Measurements from ENCODE around the gene ZNF385D. TPM values are rescaled to one million over a fixed set of nuclear protein-coding genes. Genes with fewer than 3 reads are reported as not detected.
"Not testable (repeated sequence)": the region's sequence is repeated elsewhere in the genome, so short reads cannot be mapped to it uniquely, and the experiment has no call there.

ZNF385D gene
- total and polyA plus RNA-seq, 3 experiments from 2014 or later: not detected

DNA sequence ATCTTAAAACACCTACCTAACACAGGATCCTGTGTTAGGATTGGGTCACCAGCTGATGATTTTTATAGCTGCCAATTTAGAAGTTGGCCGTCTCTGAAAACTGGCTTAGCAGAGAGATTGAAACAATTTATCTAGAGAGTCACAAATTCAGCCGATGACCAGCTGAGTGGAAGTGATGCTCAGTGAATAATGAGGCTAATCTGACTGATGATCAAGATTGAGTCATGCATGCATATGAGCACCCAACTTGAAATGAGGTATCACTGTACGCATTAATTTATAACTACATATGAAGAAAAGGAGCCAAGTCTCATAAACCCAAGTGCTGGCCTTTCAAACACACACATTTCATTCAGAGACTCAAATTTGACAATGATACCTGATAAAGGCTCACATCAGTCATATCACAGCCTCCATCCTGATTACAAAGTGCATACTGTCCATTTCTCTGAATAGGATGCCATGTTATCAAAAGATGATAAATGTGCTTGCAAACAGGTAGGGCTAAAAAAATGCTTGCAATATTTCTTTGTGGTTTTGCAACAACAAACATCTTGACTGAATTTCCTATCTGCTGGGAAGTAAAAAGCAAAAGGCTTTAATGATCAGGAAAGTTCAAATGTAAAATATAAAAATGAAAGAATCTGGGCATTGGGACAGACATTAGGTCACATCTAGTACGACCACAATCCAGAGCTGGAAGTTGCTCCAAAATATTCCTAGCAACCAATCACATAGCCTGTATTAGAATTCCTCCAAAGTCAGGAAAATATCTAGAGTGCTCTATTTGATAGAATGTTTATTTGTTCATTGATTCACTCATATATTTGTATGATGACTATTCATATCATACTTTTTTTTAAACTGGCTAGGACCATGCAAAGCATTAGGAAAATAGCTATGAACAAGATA, 264.7 kb downstream of the ZNF385D start:
- H3K36me3 ChIP-seq (ENCODE audit: insufficient read depth, low read length); H3K4me1 ChIP-seq (ENCODE audit: insufficient read depth, low read length); H3K9me3 ChIP-seq (ENCODE audit: low read length); H3K27me3 ChIP-seq (ENCODE audit: insufficient read depth, low read length, poor library complexity, severe bottlenecking); H3K27ac ChIP-seq (ENCODE audit: low read depth, low read length); H3K27ac Mint-ChIP-seq; H3K36me3 Mint-ChIP-seq; DNase-seq; POLR2A ChIA-PET; CTCF ChIA-PET; H3K27me3 Mint-ChIP-seq; H3K4me1 Mint-ChIP-seq; H3K4me3 ChIP-seq (ENCODE audit: low read length); H3K4me3 Mint-ChIP-seq: not testable (repeated sequence)
- peaks cover 2 to 13% (median 8%) of the 10 kb centered on the region in 5 donors for H3K9me3 Mint-ChIP-seq

DNA sequence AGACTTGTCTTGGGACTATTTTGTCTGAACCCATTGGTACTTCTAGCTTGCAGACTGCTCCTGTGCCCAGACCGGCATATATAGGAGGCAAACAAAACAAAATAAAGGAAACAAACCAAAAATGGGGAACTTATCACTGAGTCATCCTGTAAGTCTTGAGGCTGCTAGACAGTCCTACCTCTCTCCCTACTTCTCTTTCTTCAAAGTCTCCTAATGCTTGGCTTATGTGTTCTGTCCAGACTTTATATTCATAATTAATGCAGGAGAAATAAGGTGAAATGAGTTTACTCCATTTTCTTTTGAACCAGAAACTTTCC, 266.2 kb downstream of the ZNF385D start:
- POLR2A ChIA-PET: no interaction called here
- Histone ChIP-seq H3K4me3 (ENCODE audit: low read length) (no peak overlapping the region), H3K4me1 (ENCODE audit: insufficient read depth, low read length) (no peaks in the 10 kb centered on the region), H3K36me3 (ENCODE audit: insufficient read depth, low read length) (no peaks in the 10 kb centered on the region), H3K27me3 (ENCODE audit: insufficient read depth, low read length, poor library complexity, severe bottlenecking) (no peaks in the 10 kb centered on the region), H3K9me3 (ENCODE audit: low read length) (no peaks in the 10 kb centered on the region), H3K27ac (ENCODE audit: low read depth, low read length) (no peak overlapping the region)
- Mint-ChIP-seq H3K9me3 (peaks cover 0 to 11% (median 8%) of the 10 kb centered on the region in 5 donors), H3K27ac (no peak overlapping the region), H3K27me3 (no peaks in the 10 kb centered on the region), H3K4me1 (no peaks in the 10 kb centered on the region), H3K4me3 (no peak overlapping the region), H3K36me3 (no peaks in the 10 kb centered on the region)
- CTCF ChIA-PET: no interaction called here
- DNase-seq: no peak

DNA sequence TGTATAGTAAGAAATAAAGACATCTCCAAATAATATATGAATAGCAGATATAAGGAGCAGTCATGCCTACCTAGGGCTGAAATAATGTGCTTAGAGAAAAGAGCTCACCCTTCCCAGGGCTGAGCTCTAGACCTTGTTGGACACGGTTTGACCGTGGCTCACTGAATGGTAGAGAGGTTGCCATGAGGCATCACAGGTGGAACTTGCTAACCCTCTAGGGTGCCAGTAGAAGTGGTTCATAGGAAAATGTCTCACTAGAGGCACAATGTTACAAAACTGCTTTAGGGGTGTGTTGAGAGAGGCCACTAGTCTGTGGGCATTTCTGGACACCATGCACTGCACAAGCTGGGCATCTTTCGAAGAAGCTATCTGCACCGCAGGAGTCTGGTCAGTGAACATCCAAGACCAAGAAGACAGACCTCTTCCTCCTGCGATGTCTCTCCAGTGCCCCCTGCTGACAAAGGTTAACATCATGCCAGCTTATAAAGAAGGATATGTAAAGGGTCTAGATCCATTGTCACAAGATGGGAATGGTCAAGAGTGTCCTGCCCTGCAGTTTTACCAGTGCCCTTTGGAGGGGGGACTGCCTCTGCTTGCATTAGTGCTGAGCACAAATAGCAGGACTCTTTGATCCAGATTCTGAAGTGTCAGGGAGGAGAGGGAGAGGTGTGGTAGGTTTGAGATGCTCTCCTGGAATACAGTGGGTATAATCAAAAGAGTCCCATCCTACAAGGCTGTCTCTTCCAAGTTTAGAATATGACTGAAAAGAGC, 266.8 kb downstream of the ZNF385D start:
- Histone ChIP-seq H3K4me1 (ENCODE audit: insufficient read depth, low read length) (no peaks in the 10 kb centered on the region), H3K27me3 (ENCODE audit: insufficient read depth, low read length, poor library complexity, severe bottlenecking) (no peaks in the 10 kb centered on the region), H3K27ac (ENCODE audit: low read depth, low read length) (no peak overlapping the region), H3K4me3 (ENCODE audit: low read length) (no peak overlapping the region), H3K9me3 (ENCODE audit: low read length) (no peaks in the 10 kb centered on the region), H3K36me3 (ENCODE audit: insufficient read depth, low read length) (no peaks in the 10 kb centered on the region)
- Mint-ChIP-seq H3K27me3 (no peaks in the 10 kb centered on the region), H3K36me3 (no peaks in the 10 kb centered on the region), H3K9me3 (peaks cover 0 to 10% (median 7%) of the 10 kb centered on the region in 5 donors), H3K27ac (no peak overlapping the region), H3K4me3 (no peak overlapping the region), H3K4me1 (no peaks in the 10 kb centered on the region)
- no peak for DNase-seq
- ChIA-PET CTCF (no interaction called here), POLR2A (no interaction called here)

DNA sequence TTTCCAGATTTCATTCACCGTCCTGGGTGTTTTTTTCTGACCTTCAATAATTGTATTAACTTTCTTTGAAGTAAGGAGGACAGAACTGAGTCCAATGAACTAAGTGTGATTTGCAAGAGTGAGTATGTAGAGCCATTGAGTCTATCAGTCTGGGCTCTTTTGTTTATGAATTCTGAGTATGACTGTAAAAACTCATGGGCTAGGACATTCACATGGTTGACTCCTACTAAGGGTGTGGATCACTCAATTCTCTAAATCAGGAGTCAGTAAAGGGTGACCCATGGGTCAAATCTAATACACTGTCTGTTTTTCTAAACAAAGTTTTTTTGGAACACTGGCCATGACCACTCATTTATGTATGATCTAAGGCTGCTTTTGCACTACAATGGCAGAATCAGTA, 269.0 kb downstream of the ZNF385D start:
- Mint-ChIP-seq H3K36me3 (no peaks in the 10 kb centered on the region), H3K27ac (no peak overlapping the region), H3K27me3 (no peaks in the 10 kb centered on the region), H3K4me3 (no peak overlapping the region), H3K9me3 (peaks cover 2 to 7% (median 4%) of the 10 kb centered on the region in 5 donors), H3K4me1 (no peaks in the 10 kb centered on the region)
- ChIA-PET POLR2A (no interaction called here), CTCF (no interaction called here)
- Histone ChIP-seq H3K27ac (ENCODE audit: low read depth, low read length) (no peak overlapping the region), H3K36me3 (ENCODE audit: insufficient read depth, low read length) (no peaks in the 10 kb centered on the region), H3K27me3 (ENCODE audit: insufficient read depth, low read length, poor library complexity, severe bottlenecking) (no peaks in the 10 kb centered on the region), H3K4me3 (ENCODE audit: low read length) (no peak overlapping the region), H3K9me3 (ENCODE audit: low read length) (no peaks in the 10 kb centered on the region), H3K4me1 (ENCODE audit: insufficient read depth, low read length) (no peaks in the 10 kb centered on the region)
- no peak for DNase-seq

DNA sequence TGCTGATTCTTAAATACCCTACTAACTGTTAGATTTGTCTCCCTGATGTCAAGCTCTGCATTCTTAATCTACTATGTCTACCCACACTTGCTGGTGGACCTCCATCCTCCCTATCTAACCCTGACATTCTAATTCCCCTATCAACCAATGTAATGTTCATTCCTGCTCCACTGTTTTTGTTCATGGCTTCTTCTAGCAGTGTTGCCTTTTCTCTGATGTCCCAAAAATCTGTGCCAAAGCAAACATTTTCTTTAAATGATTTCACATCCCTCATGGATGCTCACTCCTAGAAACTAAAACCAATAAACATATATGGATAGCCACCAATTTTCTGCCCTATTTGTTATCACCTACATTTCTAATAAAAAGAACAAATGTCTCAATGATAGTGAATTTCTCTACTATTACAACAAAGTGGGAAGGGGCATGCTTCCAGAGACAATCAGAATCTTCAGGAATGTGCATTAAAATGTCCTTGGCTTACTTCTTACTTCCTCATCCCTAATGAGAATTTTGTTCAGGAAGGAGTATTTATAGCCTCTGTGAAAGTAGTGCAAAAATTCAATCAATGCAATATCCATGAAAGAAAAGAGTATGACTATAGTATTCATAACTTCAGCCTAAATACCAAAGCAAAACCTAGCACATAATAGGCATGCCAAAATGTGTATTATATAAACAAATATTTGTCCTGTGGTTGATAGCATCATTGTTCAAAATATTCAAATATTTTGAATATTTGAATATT, 273.3 kb downstream of the ZNF385D start:
- no peaks in the 10 kb centered on the region for H3K27me3 ChIP-seq (ENCODE audit: insufficient read depth, low read length, poor library complexity, severe bottlenecking)
- no peaks in the 10 kb centered on the region for H3K36me3 ChIP-seq (ENCODE audit: insufficient read depth, low read length)
- H3K27me3 Mint-ChIP-seq: no peaks in the 10 kb centered on the region
- no peaks in the 10 kb centered on the region for H3K4me1 Mint-ChIP-seq
- CTCF ChIA-PET: no interaction called here
- H3K9me3 Mint-ChIP-seq: peaks cover 0 to 7% (median 4%) of the 10 kb centered on the region in 5 donors
- H3K36me3 Mint-ChIP-seq: no peaks in the 10 kb centered on the region
- no peak for DNase-seq
- no peaks in the 10 kb centered on the region for H3K9me3 ChIP-seq (ENCODE audit: low read length)
- H3K27ac Mint-ChIP-seq: no peak overlapping the region
- no peak overlapping the region for H3K4me3 Mint-ChIP-seq
- H3K27ac ChIP-seq (ENCODE audit: low read depth, low read length): no peak overlapping the region
- no peak overlapping the region for H3K4me3 ChIP-seq (ENCODE audit: low read length)
- POLR2A ChIA-PET: no interaction called here
- H3K4me1 ChIP-seq (ENCODE audit: insufficient read depth, low read length): no peaks in the 10 kb centered on the region

DNA sequence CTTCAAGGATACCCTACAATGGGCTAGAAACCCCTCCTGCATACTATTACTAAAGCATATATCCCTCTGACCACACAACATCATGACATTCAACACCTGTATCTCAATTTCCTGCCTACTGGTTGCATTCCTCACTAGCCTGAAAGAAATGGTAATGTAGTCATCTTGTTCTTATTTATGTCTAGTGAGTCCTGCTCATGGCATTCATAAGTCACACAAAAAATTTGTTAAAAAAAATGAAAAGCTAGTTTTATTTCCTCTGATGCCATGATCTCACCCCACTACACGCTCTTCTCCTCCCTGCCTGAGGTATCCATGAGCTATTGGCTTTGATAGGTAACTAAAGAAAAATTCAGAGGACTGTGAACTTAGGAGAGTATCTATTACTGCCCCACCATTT, 284.5 kb downstream of the ZNF385D start:
- Mint-ChIP-seq H3K27me3 (no peaks in the 10 kb centered on the region), H3K4me1 (no peaks in the 10 kb centered on the region), H3K4me3 (no peak overlapping the region), H3K36me3 (no peaks in the 10 kb centered on the region), H3K9me3 (peaks cover 5 to 27% (median 7%) of the 10 kb centered on the region in 5 donors), H3K27ac (no peak overlapping the region)
- no peak for DNase-seq
- Histone ChIP-seq H3K27ac (ENCODE audit: low read depth, low read length) (no peak overlapping the region), H3K4me3 (ENCODE audit: low read length) (no peak overlapping the region), H3K27me3 (ENCODE audit: insufficient read depth, low read length, poor library complexity, severe bottlenecking) (no peaks in the 10 kb centered on the region), H3K4me1 (ENCODE audit: insufficient read depth, low read length) (no peaks in the 10 kb centered on the region), H3K9me3 (ENCODE audit: low read length) (no peaks in the 10 kb centered on the region), H3K36me3 (ENCODE audit: insufficient read depth, low read length) (no peaks in the 10 kb centered on the region)
- ChIA-PET POLR2A (no interaction called here), CTCF (no interaction called here)

DNA sequence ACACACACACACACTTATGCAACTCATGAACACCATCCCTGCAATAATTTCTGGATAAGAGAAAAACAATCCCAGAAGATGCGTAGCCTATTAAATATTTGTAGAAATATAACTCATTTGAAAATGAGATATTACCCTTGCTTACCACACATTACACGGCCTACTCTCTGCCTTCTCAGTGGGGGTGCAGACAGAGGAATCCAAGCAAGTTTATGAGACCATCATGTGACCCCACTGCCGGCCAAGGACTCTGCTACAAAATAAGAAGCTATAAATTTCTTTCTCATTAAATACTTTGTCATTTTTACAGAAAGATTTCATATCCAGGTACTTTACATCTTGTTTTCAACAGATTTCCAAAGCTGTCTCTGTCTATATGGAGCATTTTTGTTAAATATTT, 286.3 kb downstream of the ZNF385D start:
- Mint-ChIP-seq H3K4me1 (no peaks in the 10 kb centered on the region), H3K27me3 (no peaks in the 10 kb centered on the region), H3K36me3 (no peaks in the 10 kb centered on the region), H3K27ac (no peak overlapping the region), H3K9me3 (peaks cover 5 to 22% (median 7%) of the 10 kb centered on the region in 5 donors), H3K4me3 (no peak overlapping the region)
- H3K27me3 ChIP-seq (ENCODE audit: insufficient read depth, low read length, poor library complexity, severe bottlenecking): no peaks in the 10 kb centered on the region
- no peaks in the 10 kb centered on the region for H3K4me1 ChIP-seq (ENCODE audit: insufficient read depth, low read length)
- CTCF ChIA-PET: no interaction called here
- no peaks in the 10 kb centered on the region for H3K36me3 ChIP-seq (ENCODE audit: insufficient read depth, low read length)
- no peak overlapping the region for H3K4me3 ChIP-seq (ENCODE audit: low read length)
- H3K9me3 ChIP-seq (ENCODE audit: low read length): no peaks in the 10 kb centered on the region
- no peak for DNase-seq
- no peak overlapping the region for H3K27ac ChIP-seq (ENCODE audit: low read depth, low read length)
- POLR2A ChIA-PET: no interaction called here

DNA sequence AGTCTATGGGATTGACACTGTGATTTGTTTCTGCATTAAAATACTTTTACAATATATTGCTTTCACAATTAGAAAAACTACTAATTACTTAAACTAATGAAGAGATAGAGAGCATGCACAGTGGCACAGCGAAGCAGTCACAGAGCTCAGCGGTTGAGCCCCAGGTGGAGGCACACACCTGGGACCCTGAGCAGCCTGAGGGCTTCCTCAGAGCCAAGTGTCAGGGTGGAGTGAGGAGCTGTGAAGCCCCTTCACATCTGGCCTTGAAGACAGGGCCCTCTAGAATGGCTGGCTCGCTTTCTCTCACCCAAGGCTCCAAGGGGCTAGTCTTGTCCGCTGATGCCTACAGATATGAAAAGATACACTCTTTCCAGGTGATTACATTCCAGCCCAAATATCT, 287.7 kb downstream of the ZNF385D start:
- H3K27ac Mint-ChIP-seq: no peak overlapping the region
- CTCF ChIA-PET: no interaction called here
- POLR2A ChIA-PET: no interaction called here

More for the DNA sequence above, 287.7 kb downstream of the ZNF385D start:
- Histone ChIP-seq H3K4me3 (ENCODE audit: low read length) (no peak overlapping the region), H3K4me1 (ENCODE audit: insufficient read depth, low read length) (no peaks in the 10 kb centered on the region), H3K9me3 (ENCODE audit: low read length) (no peaks in the 10 kb centered on the region), H3K27ac (ENCODE audit: low read depth, low read length) (no peak overlapping the region), H3K36me3 (ENCODE audit: insufficient read depth, low read length) (no peaks in the 10 kb centered on the region), H3K27me3 (ENCODE audit: insufficient read depth, low read length, poor library complexity, severe bottlenecking) (no peaks in the 10 kb centered on the region)
- Mint-ChIP-seq H3K36me3 (no peaks in the 10 kb centered on the region), H3K27me3 (no peaks in the 10 kb centered on the region), H3K9me3 (peaks cover 3 to 22% (median 5%) of the 10 kb centered on the region in 5 donors), H3K4me1 (no peaks in the 10 kb centered on the region), H3K4me3 (no peak overlapping the region)
- DNase-seq: no peak
